HG02943 (cell line): ENCODE data around the gene SLC16A3.

Experiments used
- ATAC-seq: cut with Tn5 transposase; IDR thresholded peaks from one replicate; pipeline ENCODE4 v1.9.1; 2021; ENCODE audit warnings: mild to moderate bottlenecking, low read depth, moderate library complexity; ENCODE audit not compliant: unreplicated experiment

SLC16A3 gene

GRCh38 chr17:82221341-82221902 is 7.4 kb upstream of the SLC16A3 start:
- ATAC-seq, result no peak

GRCh38 chr17:82222816-82223215 is 6.0 kb upstream of the SLC16A3 start:
- no peak for ATAC-seq

- ATAC-seq, result no peak
These were observed 5.3 kb upstream of the SLC16A3 start for GRCh38 chr17:82223517-82223916.

GRCh38 chr17:82224666-82225065 is 4.2 kb upstream of the SLC16A3 start:
- ATAC-seq, result no peak

- no peak for ATAC-seq
These were observed 3.3 kb upstream of the SLC16A3 start for GRCh38 chr17:82225368-82226029.

GRCh38 chr17:82226146-82226808 is 2.6 kb upstream of the SLC16A3 start:
- no peak for ATAC-seq

- no peak for ATAC-seq
These were observed 1.8 kb upstream of the SLC16A3 start for GRCh38 chr17:82226809-82227628.

GRCh38 chr17:82227629-82228277 is 1.1 kb upstream of the SLC16A3 start:
- no peak for ATAC-seq

GRCh38 chr17:82228278-82228841 is 482 bp upstream of the SLC16A3 start:
- no peak for ATAC-seq

GRCh38 chr17:82229698-82230608 is 1.1 kb downstream of the SLC16A3 start:
- ATAC-seq, result no peak

- ATAC-seq, result no peak
These were observed 1.9 kb downstream of the SLC16A3 start for GRCh38 chr17:82230609-82231311.

- ATAC-seq, result no peak
These were observed 2.4 kb downstream of the SLC16A3 start for GRCh38 chr17:82231312-82231561.

- ATAC-seq, result no peak
These were observed 2.9 kb downstream of the SLC16A3 start for GRCh38 chr17:82231562-82232321.

GRCh38 chr17:82232322-82232820 is 3.5 kb downstream of the SLC16A3 start:
- ATAC-seq, result no peak

GRCh38 chr17:82232876-82233785 is 4.3 kb downstream of the SLC16A3 start:
- ATAC-seq, result no peak

- no peak for ATAC-seq
These were observed 5.6 kb downstream of the SLC16A3 start for GRCh38 chr17:82234211-82235055.
